ENCODE results near the gene ACOT9. TPM values are rescaled to one million over a fixed set of nuclear protein-coding genes. Genes with fewer than 3 reads are reported as not detected.

Gene ACOT9
- total RNA-seq, 1 experiment from 2014 or later, result 47.0 TPM

- ChIA-PET CTCF (no interaction called here), POLR2A (ENCODE audit: unreplicated experiment) (no interaction called here)
- TF ChIP-seq CTCF (conservative IDR thresholded peaks at IDR 0.05), result no peak
- no peak for TF ChIP-seq EZH2 (IDR thresholded peaks at IDR 0.05; ENCODE audit: low read depth)
- H3K79me2 ChIP-seq (ENCODE audit: low read depth), result no peaks in the 10 kb centered on the region
- no peaks in the 10 kb centered on the region for H3K27me3 ChIP-seq (ENCODE audit: insufficient read depth, low read depth)
- H3K27ac ChIP-seq, result no peak overlapping the region
- H4K20me1 ChIP-seq (ENCODE audit: insufficient read depth), result no peaks in the 10 kb centered on the region
- no peak for DNase-seq
- H2AFZ ChIP-seq, result no peak overlapping the region
- peaks cover 6% of the 10 kb centered on the region; the same call in 1 of the 2 replicates for H3K4me1 ChIP-seq (replicated peaks; ENCODE audit: insufficient read depth)
- H3K36me3 ChIP-seq (ENCODE audit: low read depth), result no peaks in the 10 kb centered on the region
- intact Hi-C loops (cut with micrococcal nuclease; ENCODE audit: unreplicated experiment), result no loop called here
- H3F3A ChIP-seq (ENCODE audit: insufficient read depth, low read depth), result peaks cover 3% of the 10 kb centered on the region; the same call in 1 of the 2 replicates
- no peak overlapping the region for H3K4me2 ChIP-seq
- BruUV-seq (replicated peaks), result no TSS peak
- H3K4me3 ChIP-seq, result no peak overlapping the region
- H3K9me3 ChIP-seq (ENCODE audit: insufficient read depth, low read depth), result no peaks in the 10 kb centered on the region
- H3K9me2 ChIP-seq (ENCODE audit: insufficient read depth), result no peaks in the 10 kb centered on the region
These were observed 11.6 kb upstream of the ACOT9 start for GRCh38 chrX:23754664-23755063.

DNA sequence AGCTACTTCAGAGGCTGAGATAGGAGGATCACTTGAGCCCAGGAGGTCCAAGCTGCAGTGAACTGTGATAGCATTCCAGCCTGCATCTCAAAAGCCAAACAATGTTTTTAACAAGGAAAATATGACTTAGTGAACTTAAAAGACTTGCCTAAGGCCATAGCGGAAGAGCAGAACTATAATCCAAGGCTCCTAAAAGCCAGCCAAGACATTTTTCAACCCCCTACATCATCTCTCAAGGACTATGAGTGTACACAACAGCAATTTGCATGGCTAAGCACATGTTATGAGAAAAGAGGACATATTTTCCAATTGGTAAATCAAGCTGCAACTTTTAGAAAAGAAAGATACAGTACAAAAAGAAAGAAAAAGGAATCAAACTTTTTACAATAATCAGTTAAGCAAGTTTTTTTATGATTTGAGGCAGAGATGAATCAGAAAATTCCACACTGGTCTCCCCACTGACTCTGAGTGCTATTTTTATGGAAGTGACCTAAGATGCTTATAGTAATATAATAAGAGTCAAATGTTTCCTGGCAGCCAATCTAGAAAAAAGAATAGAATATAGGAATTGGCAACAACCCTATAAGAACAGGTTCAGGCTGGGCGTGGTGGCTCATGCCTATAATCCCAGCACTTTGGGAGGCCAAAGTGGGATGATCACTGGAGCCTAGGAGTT, 9.8 kb upstream of the ACOT9 start:
- no peak overlapping the region for H3K27ac ChIP-seq
- H3K27me3 ChIP-seq (ENCODE audit: insufficient read depth, low read depth), result no peaks in the 10 kb centered on the region
- H3K36me3 ChIP-seq (ENCODE audit: low read depth), result no peaks in the 10 kb centered on the region
- H3K79me2 ChIP-seq (ENCODE audit: low read depth), result no peaks in the 10 kb centered on the region
- POLR2A ChIA-PET (ENCODE audit: unreplicated experiment), result interaction anchor here (0.6 kb wide), 1 partner anchor 148 kb away, joined by 10 read pairs; no protein-coding TSS in a partner anchor
- H3F3A ChIP-seq (ENCODE audit: insufficient read depth, low read depth), result peaks cover 3% of the 10 kb centered on the region; the same call in 1 of the 2 replicates
- no peak overlapping the region for H2AFZ ChIP-seq
- no peak for DNase-seq
- TF ChIP-seq EZH2 (IDR thresholded peaks at IDR 0.05; ENCODE audit: low read depth), result no peak
- TF ChIP-seq CTCF (conservative IDR thresholded peaks at IDR 0.05), result no peak
- H3K4me3 ChIP-seq, result no peak overlapping the region
- no peaks in the 10 kb centered on the region for H3K9me2 ChIP-seq (ENCODE audit: insufficient read depth)
- CTCF ChIA-PET, result no interaction called here
- no peaks in the 10 kb centered on the region for H4K20me1 ChIP-seq (ENCODE audit: insufficient read depth)
- peaks cover 6% of the 10 kb centered on the region; the same call in 1 of the 2 replicates for H3K4me1 ChIP-seq (replicated peaks; ENCODE audit: insufficient read depth)
- no peaks in the 10 kb centered on the region for H3K9me3 ChIP-seq (ENCODE audit: insufficient read depth, low read depth)
- no TSS peak for BruUV-seq (replicated peaks)
- intact Hi-C loops (cut with micrococcal nuclease; ENCODE audit: unreplicated experiment), result loop anchor here (1.0 kb wide), 1 partner anchor 146 kb away; no protein-coding TSS in a partner anchor
- no peak overlapping the region for H3K4me2 ChIP-seq

DNA sequence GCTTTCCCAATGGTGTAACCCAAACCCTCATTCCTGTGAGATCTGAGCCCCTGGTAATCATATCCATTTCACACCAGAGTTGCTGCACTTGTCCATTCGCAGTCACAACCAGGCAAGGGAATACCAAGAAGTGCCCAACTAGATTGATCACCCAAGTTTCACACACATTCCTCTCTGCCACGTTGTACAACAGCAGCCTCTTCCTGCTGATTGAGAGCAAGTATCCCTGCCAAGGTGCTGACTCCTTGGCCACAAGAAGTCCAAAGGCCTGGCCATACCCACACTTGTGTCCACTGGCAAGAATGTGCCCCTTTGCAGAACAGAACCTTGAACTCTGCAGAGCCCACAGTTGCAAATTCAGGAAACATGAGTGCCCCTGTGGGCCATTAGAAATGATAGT, 6.5 kb upstream of the ACOT9 start:
- H3K4me1 ChIP-seq (replicated peaks; ENCODE audit: insufficient read depth), result peaks cover 3% of the 10 kb centered on the region; the same call in 1 of the 2 replicates
- no peaks in the 10 kb centered on the region for H3K27me3 ChIP-seq (ENCODE audit: insufficient read depth, low read depth)
- H2AFZ ChIP-seq, result no peak overlapping the region
- H4K20me1 ChIP-seq (ENCODE audit: insufficient read depth), result no peaks in the 10 kb centered on the region
- ChIA-PET POLR2A (ENCODE audit: unreplicated experiment) (no interaction called here), CTCF (no interaction called here)
- no peaks in the 10 kb centered on the region for H3K9me2 ChIP-seq (ENCODE audit: insufficient read depth)
- no peak for DNase-seq
- H3K4me3 ChIP-seq, result no peak overlapping the region
- H3K79me2 ChIP-seq (ENCODE audit: low read depth), result no peaks in the 10 kb centered on the region
- no peaks in the 10 kb centered on the region for H3K9me3 ChIP-seq (ENCODE audit: insufficient read depth, low read depth)
- peaks cover 3% of the 10 kb centered on the region; the same call in 1 of the 2 replicates for H3F3A ChIP-seq (ENCODE audit: insufficient read depth, low read depth)
- no peak overlapping the region for H3K27ac ChIP-seq
- H3K4me2 ChIP-seq, result no peak overlapping the region
- no TSS peak for BruUV-seq (replicated peaks)
- no peaks in the 10 kb centered on the region for H3K36me3 ChIP-seq (ENCODE audit: low read depth)
- TF ChIP-seq CTCF (conservative IDR thresholded peaks at IDR 0.05), result no peak
- no peak for TF ChIP-seq EZH2 (IDR thresholded peaks at IDR 0.05; ENCODE audit: low read depth)
- intact Hi-C loops (cut with micrococcal nuclease; ENCODE audit: unreplicated experiment), result no loop called here
